ENCODE results near the gene ARL6IP5.

The ARL6IP5 gene, protein sequence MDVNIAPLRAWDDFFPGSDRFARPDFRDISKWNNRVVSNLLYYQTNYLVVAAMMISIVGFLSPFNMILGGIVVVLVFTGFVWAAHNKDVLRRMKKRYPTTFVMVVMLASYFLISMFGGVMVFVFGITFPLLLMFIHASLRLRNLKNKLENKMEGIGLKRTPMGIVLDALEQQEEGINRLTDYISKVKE

DNA sequence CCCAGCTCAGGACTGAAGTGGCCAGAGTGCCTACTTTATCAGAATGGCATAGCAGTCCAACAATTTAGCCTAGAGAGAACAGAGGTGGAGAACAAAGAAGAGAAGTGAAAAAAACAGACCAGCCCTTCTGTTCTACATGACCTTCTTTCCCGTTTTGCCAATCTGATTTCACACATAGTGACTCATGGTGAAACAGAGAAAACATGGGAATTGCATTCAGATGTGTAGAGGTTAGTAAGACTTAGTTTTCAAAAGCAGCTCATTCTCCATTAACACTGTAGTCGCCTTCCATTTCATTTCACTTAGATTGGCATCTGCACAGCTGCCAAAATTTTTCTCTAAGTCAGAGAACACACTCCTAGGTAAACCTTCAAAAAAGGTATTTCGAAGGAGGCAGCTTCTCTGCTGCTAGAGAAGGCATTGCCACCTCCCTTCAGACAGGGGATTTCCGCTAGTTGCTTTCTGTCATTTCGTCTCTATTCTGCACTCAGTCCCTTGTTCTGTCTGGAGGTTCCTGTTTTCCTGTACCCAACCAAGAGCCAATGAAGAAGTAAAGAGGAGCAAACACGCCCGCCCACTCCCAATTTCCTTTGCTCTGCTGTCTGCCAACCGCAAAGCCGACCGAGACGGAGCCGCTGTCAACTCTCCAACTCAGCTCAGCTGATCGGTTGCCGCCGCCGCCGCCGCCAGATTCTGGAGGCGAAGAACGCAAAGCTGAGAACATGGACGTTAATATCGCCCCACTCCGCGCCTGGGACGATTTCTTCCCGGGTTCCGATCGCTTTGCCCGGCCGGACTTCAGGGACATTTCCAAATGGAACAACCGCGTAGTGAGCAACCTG, at the start of gene ARL6IP5:
TSS of gene ARL6IP5 (plus strand) at position 612 of the 842 bp plus-strand sequence. CDS start at position 723, 111 bp downstream.
- DNase-seq: peak; percentile 91 to 94

DNA sequence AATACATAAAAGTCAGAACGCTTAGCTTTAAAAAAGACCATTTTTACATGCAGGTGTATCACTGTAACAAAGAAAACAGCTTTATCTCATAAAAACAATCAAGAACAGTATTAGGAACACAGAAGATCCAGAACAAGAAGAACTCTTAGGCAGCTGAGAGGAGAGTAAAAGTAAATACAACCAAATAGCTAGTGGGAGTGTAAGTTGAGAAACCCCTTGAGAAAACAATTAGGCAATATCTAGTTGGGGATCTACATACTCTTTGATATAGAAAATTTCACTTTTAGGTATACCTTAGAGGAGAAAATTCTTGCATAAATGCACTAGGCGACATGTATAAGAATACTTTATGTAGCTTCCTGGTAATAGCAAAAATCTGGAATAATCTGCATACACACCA, 40.1 kb upstream of the ARL6IP5 start:
- no peak for DNase-seq

DNA sequence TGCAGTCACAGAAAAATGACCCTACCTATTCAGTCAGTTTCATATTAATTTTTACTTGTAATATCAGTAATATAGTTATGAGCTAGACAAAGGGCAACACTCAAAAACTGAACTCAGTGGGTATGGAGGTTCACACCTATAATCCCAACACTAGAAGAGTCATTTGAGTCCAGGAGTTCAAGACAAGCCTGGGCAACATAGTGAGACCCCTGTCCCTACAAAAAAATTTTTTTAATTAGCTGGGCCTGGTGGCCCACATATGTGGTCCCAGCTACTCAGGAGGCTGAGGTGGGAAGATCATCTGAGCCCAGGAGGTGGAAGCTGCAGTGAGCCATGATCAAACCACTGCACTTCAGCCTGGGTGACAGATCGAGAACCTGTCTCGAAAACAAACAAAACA, 35.7 kb upstream of the ARL6IP5 start:
- DNase-seq: no peak

DNA sequence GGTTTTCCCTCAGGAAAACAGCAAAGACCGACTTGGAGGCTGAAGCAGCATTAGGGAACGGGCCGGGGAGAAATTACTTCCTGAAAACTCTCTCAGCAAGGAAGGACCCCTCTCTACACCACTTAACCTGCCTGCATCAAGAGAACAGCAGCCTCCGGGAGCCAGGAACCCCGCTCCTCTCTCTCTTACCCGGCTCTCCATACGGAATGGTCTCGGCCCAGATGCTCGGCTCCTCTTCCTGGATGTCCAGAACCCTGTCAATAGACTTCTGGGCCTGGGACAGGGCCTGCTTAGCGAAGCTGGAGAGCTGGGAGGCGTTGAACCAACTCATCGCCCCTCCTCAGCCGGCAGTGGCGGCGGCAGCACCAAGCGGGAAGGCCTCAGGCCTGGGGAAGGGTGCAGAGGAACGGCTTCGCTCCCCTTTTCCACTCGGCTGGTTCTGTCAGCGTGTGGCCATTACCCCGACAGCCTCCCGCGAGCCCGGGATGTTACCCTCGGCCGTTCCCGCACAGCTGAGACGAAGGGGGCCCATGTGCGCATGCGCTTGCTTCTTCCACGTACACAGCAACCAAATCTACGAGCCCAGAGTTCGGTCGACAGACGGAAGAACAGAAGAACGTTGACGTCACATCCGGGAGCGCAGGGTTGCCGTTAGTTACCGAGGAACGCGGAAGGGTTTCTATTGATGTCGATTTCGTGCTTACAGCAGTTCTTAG, 32.8 kb upstream of the ARL6IP5 start, which contains the start of gene TMF1:
TSS of gene TMF1 (minus strand) at position 578 of the 716 bp plus-strand sequence. CDS start at position 331, 247 bp downstream.
- peak; percentile 98 for DNase-seq

DNA sequence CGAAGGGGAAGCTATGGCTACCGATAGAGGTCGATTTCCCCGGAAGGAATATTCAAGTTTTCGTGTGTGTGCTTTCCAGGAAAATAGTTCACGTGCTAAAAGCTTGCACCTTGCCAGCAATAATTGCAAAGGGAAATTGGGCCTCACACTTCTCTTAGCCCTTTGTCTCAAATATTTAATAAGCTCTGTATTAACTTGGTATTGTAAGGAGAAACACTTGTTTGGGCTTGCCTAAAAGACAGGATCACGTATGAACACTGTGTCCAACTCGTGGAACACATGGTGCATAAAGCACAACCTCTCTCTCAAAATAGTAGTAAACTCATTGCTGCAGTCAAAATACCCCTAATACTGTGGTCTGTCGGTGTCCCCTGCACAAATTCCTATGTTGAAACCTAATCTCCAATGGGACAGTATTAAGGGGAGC, 32.3 kb upstream of the ARL6IP5 start:
- no peak for DNase-seq

DNA sequence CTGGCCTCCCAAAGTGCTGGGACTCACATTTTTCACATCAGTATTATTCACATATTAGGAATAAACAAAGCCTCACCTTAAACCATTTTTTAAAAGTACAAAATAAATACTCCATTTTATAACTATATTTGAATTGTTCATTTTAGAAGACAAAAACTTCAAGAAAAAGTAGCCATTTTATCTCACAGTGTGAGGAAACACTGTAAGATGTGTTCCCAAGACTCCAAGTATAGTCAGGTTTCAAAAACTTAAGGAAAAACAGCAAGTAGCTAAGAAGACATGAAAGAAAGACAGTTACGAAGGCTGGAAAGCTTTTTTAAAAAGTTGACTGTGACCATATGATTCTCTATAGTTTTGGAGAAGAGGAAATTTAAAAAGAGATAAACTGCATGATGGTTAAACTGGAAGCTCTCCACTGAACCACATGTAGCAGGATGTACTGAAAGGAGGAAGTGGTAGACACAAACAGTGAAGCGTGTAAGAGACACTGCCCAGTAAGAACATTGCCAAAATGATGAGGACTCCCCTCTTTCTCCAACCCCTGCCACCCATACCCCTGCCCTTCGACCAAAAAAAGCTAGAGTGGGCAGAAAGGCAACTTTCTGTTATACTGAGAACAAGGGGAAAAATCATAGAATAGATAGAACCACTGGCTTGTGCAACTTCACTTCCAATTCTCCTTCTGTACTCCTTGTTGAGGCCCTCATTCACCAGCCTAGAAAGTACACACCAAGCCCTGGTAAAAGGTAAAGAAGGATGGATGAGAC, 26.4 kb upstream of the ARL6IP5 start:
- peak in 1 of 2 donors; percentile 54 for DNase-seq

DNA sequence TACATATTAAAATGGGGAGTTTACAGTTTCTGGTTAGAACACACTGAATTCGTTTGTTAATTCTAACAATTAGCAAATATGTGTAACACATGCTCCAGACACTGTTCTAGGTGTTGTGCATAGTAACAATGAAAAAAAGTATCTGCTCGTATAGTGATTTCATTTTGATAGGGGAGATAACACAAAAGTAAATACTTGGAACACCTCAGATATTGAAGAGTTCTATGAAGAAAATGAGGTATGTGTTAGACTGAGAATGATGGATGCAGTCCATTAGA, 25.9 kb upstream of the ARL6IP5 start:
- no peak for DNase-seq

DNA sequence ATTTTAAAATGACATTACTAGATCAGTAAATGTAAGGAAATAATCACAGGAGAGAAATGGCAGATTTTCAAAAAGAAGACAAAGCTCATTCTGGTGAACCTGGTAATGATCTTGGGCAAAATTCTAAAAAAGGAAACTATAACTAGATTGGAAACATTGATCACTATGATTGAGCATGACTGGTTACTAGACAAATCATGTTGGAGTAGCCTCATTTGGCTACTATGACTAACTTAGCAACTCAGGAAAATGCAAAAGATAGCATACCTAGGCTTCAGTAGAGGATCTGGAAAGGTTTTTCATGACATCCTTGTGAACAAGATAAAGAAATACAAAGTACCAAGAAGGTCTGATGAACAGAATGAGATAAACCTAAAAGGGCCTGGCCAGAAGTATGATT, 25.0 kb upstream of the ARL6IP5 start:
- DNase-seq: no peak

DNA sequence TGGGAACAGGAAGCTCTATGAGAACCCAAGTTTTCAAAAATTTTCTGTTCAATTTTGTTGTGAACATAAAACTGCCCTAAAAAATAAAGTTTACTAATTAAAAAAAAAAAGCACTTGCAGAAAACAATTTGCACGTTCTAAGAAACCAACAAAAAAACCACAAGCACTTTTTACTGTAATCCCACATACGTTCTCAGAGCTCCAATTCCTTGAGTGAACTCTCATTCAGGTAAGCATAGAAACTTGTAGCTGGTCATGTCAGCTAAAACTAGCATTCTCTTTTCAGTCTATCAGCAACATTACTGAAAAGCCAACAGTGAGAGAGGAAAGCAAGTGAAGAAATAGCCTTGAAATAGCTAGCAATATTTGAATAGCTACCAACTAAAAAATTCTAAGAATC, 21.1 kb upstream of the ARL6IP5 start:
- peak in 1 of 2 donors; percentile 57 for DNase-seq

DNA sequence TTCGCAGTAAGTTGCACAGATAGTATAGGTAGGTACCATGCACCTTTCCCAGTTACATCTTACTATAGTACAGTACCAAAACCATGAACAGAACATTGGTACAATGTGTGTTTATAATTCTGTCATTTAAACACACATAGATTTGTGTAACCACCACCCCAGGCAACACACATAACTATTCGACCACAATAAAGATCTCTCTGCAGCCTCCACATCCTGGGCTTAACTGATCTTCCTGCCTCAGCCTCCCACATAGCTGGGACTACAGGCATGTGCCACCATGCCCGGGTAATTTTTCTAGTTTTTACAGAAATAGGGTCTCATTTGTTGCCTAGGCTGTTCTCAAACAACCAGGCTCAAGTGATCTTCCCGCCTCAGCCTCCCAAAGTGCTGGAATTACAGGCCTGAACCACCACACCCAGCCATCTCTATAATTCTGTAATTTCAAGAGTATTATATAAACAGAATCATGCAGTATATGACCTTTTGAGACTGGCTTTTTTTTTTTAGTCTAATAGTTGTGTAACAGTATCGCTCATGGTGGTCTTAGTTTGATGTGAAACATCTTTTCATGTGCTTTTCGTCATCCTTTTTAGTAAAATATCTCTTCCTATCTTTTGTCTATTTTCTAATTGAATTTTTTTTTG, 19.3 kb upstream of the ARL6IP5 start:
- DNase-seq: peak in 1 of 2 donors; percentile 56

DNA sequence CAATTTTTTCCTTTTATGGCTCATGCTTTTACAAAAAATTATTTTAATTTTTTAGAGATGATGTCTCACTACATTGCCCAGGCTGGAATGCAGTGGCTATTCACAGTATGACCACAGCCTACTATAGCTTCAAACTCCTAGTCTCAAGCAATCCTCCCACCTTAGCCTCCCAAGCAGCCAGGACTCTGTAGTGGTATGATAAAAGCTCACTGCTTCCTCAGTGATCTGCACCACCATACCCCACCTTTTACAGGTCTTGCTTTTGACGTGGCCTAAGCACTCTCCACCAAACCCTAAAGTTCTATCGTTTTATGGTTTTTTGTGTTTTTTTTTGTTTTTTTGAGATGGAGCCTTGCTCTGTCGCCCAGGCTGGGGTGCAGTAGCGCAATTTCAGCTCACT, 18.6 kb upstream of the ARL6IP5 start:
- no peak for DNase-seq

DNA sequence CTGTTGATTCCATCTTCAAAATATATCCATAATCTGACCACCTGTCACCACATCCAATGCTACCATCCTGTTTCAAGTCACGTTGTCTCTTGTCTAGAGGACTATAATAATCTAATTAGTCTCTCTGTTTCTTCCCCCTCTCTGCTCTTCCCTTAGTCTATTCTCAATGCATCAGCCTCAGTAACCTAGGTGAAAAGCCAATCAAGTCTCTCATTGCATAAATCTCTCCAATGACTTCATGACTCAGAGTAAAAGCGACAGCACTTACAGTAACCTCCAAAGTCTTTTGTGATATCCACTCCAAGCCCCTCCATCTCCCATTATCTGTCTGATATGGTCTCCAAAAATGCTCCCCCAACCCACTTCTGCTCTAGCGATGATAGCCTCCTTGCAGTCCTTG, 11.8 kb upstream of the ARL6IP5 start:
- DNase-seq: no peak

DNA sequence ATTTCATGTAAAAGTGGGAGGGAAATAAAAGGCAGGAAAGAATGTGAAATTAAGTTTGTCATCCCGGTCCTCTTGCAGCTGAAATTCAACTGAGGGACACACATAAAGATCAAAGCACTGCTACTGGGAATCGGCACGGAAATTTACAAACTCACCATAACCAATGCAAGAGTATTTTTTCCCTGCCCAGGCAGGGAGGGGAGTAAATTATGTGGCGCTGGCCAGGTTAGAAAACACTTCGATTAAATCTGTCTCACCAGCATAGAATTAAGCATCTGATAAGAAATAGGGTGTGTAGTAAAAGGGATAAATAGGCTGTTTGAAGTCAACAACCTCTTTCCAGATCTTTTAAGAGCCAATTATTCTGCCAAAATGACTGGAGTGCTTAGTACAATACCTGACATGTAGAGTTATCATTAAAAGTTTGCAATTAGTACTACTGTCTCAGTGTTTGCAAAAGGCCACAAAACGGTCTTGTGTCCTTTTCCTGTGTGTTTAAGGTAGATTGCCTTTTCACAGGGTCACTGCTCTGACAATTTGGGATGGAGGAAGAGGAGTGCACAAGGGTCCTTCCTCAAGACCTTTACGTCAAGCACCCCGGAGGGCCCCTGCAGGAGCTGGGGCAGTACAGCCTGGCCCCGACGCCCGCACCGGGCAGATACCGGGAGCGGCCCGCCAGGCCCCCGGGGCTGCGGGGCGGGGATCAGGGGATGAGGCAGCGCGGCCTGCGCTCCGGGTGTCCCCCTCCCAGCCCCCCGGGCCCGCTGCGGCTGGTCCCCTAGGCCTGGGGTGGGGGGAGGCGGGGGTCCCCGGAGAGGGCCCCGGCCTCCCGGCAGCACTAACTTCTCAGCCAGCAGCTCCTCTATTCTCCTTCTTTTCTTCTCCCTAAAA, 5.2 kb upstream of the ARL6IP5 start:
- no peak for DNase-seq

DNA sequence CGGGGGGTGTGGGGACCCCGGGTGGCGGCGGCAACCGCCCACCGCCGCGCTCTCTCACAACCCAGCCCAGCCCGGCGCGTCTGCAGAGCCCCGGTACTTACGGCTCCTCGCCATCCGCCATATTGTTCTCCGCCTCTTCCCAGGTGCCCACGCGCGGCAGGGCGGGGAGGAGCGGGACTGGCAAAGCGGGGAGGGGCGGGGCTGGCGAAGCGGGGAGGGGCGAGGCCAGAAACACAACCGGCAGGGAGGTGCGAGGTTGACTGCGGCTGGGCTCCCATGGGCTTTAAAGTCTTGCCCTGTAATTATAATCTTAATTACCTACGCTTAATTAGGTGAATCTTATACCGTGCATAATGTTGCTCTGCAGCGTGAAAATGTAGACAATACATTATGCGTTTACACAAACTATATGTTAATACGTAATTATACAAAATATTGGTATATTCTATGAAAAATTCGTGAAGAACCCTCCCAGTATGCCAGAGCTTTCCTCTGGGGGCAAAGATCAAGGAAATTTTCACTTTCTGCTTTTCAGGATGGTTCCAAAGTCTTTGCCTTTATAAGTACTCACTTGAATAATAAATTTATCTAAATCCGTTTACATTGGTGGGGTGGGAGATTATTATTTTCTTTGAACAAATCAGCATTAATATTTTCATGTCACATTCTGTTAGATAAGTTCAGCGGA, 4.4 kb upstream of the ARL6IP5 start, which contains the start of gene UBA3:
TSS of gene UBA3 (minus strand) at position 133 of the 688 bp plus-strand sequence. CDS start at position 121, 12 bp downstream.
- DNase-seq: peak; percentile 91 to 93

DNA sequence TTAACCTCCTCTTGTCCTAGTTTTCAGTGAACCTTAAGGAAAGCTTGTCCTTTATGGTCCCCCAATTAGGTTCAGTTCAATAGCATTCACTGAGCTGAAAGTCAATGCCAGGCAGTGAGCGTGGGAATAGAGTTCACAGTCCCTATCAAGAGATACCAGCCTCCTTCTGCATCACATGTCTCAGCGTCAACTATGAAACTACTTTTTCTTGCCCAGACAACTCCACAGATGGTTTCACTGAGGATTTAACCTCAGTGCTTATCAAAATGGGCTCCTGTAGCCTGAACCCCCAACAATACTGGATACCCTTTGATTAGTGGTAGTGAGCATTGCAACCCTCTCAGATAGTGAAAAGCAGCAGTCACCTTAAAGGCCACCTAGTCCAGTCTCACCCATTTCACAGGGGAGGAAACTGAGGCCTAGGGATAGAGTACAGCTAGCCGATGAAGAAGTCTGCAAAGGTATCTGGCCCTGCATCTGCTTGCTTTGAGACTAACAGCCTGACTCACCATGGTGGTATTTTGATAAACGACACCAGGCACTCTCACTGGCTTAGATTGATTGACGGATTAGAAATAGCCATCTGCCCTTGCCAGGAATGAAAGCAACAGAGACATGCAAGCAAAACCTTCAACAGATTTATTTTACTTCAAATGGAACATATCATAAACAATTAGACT, 3.0 kb upstream of the ARL6IP5 start:
- peak in 1 of 2 donors; percentile 35 for DNase-seq

DNA sequence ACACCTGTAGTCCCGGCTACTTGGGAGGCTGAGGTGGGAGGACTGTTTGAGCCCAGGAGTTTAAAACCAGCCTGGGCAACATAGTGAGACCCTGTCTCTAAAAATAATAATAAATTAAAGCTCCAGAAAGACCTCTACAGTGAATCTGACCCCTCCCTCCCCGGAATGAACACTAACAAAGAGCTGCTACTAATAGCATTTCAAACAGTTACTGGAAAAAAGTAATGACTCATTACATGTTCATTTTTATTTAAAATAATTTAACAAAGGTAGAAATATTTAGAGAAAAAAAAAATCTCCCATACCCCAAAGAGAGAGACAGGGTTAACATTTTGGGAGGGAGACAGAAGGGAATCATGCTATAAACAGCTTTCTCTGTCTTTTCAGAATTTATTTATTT, 2.4 kb upstream of the ARL6IP5 start:
- DNase-seq: no peak

DNA sequence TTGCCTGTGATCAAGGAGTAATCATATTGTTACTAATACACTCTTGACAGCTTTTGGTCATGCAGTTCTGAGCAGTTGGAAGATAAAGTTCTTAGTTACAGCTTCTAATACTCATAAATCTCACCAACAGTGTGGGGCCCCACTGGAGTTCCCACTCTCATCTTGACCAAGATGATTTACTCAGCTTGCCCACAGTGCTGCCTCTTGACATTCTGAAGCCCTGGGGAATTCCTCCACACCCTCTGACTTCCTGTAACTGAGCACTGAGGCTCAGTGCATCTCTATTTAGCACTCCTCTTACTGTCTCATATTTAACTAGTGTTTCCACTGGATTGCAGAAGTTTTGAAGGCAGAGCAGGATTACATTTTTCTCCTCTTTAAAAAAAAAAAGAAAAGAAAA, 1.9 kb upstream of the ARL6IP5 start:
- peak; percentile 86 to 90 for DNase-seq

DNA sequence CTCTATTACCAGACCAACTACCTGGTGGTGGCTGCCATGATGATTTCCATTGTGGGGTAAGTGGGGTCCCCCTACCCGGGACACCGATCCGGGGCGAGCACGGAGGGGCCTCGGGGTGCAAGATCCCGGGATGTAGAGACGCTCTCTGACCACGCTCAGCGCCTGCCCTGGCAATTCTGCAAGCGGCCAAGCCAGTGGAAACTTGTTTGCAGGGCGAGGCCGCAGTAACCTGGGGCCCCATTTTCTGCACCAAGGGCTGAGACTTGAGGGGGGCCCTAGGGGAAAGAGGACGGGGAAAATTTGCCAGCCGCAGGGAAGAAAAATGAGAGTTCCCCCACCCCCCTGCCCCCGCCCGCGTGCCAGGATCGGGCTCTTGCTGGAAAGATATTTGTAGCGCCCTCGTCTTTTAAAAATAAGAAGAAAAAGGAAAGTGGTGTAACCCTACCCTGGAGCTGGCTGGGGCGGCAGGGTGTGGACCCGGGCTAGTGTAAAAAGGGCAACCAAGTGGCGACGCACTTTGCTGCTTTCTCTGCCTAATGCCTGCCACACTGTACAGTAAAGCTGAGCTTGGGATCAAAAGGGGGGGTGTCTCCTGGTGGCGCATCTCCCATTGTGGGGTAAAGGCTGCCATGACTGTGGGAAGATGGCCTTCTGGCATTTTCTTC, 563 bp downstream of the ARL6IP5 start:
- DNase-seq: peak in 1 of 2 donors; percentile 33

Data from CD4-positive, alpha-beta T cell treated with Interferon alpha-2 for 1 hour (primary cell).